IPS-18a (cell line): Measurements from ENCODE around the gene MAPK10.
"Not testable (repeated sequence)": the region's sequence is repeated elsewhere in the genome, so short reads cannot be mapped to it uniquely, and the experiment has no call there.

Experiments
- H3K27ac ChIP-seq: one replicate; pipeline ENCODE4 v1.5.1; 2013; ENCODE audit warnings: low read length
- H3K27me3 ChIP-seq: one replicate; pipeline ENCODE4 v1.6.1; 2013; ENCODE audit warnings: mild to moderate bottlenecking, low read length; ENCODE audit not compliant: control insufficient read depth, insufficient read depth
- H3K36me3 ChIP-seq: one replicate; pipeline ENCODE4 v1.6.1; 2013; ENCODE audit warnings: low read depth, low read length; ENCODE audit not compliant: control insufficient read depth
- H3K4me1 ChIP-seq: one replicate; pipeline ENCODE4 v1.6.1; 2013; ENCODE audit warnings: low read depth, low read length; ENCODE audit not compliant: control insufficient read depth
- H3K4me3 ChIP-seq: one replicate; pipeline ENCODE4 v1.5.1; 2013; ENCODE audit warnings: low read length
- H3K9ac ChIP-seq: one replicate; pipeline ENCODE4 v1.6.1; 2013; ENCODE audit warnings: mild to moderate bottlenecking, low read length, moderate library complexity
- H3K9me3 ChIP-seq: one replicate; pipeline ENCODE4 v1.6.1; 2013; ENCODE audit warnings: low read depth, low read length; ENCODE audit not compliant: control insufficient read depth

MAPK10 gene

GRCh38 chr4:86101410-86101809, 258.4 kb downstream of the MAPK10 start:
- Histone ChIP-seq H3K4me1 (no peaks in the 10 kb centered on the region), H3K27ac (no peak overlapping the region), H3K4me3 (no peak overlapping the region), H3K36me3 (no peaks in the 10 kb centered on the region), H3K9me3 (no peaks in the 10 kb centered on the region), H3K27me3 (no peaks in the 10 kb centered on the region), H3K9ac (no peak overlapping the region)

- Histone ChIP-seq H3K9me3 (no peaks in the 10 kb centered on the region), H3K27ac (no peak overlapping the region), H3K4me1 (no peaks in the 10 kb centered on the region), H3K4me3 (no peak overlapping the region), H3K27me3 (no peaks in the 10 kb centered on the region), H3K9ac (no peak overlapping the region), H3K36me3 (no peaks in the 10 kb centered on the region)
Observed at GRCh38 chr4:86100539-86101215, 259.2 kb downstream of the MAPK10 start.

GRCh38 chr4:86099348-86099747, 260.5 kb downstream of the MAPK10 start:
- H3K9ac ChIP-seq = no peak overlapping the region
- no peak overlapping the region for H3K4me3 ChIP-seq
- no peaks in the 10 kb centered on the region for H3K9me3 ChIP-seq
- no peak overlapping the region for H3K27ac ChIP-seq
- no peaks in the 10 kb centered on the region for H3K36me3 ChIP-seq
- H3K27me3 ChIP-seq = no peaks in the 10 kb centered on the region
- H3K4me1 ChIP-seq = no peaks in the 10 kb centered on the region

GRCh38 chr4:86098691-86099090, 261.2 kb downstream of the MAPK10 start:
- no peaks in the 10 kb centered on the region for H3K36me3 ChIP-seq
- H3K4me1 ChIP-seq = no peaks in the 10 kb centered on the region
- no peaks in the 10 kb centered on the region for H3K27me3 ChIP-seq
- H3K4me3 ChIP-seq = no peak overlapping the region
- H3K9me3 ChIP-seq = no peaks in the 10 kb centered on the region
- H3K9ac ChIP-seq = no peak overlapping the region
- H3K27ac ChIP-seq = no peak overlapping the region

GRCh38 chr4:86096373-86096772, 263.5 kb downstream of the MAPK10 start:
- Histone ChIP-seq H3K9ac (no peak overlapping the region), H3K36me3 (no peaks in the 10 kb centered on the region), H3K27me3 (no peaks in the 10 kb centered on the region)

GRCh38 chr4:86092684-86093083, 267.2 kb downstream of the MAPK10 start:
- Histone ChIP-seq H3K4me3 (no peak overlapping the region), H3K27me3 (no peaks in the 10 kb centered on the region), H3K36me3 (no peaks in the 10 kb centered on the region), H3K4me1 (peaks cover 18% of the 10 kb centered on the region), H3K9me3 (no peaks in the 10 kb centered on the region), H3K9ac (no peak overlapping the region), H3K27ac (no peak overlapping the region)

More at GRCh38 chr4:86096373-86096772, 263.5 kb downstream of the MAPK10 start:
- Histone ChIP-seq H3K4me1 (no peaks in the 10 kb centered on the region), H3K9me3 (no peaks in the 10 kb centered on the region), H3K4me3 (no peak overlapping the region), H3K27ac (no peak overlapping the region)

- H3K27ac ChIP-seq = no peak overlapping the region
- no peaks in the 10 kb centered on the region for H3K9me3 ChIP-seq
Observed at GRCh38 chr4:86091201-86091600, 268.7 kb downstream of the MAPK10 start.

GRCh38 chr4:86089781-86090323, 270.0 kb downstream of the MAPK10 start:
- H3K9ac ChIP-seq = no peak overlapping the region
- no peak overlapping the region for H3K27ac ChIP-seq
- no peaks in the 10 kb centered on the region for H3K9me3 ChIP-seq
- H3K4me3 ChIP-seq = no peak overlapping the region
- H3K27me3 ChIP-seq = no peaks in the 10 kb centered on the region
- H3K4me1 ChIP-seq = peaks cover 18% of the 10 kb centered on the region
- no peaks in the 10 kb centered on the region for H3K36me3 ChIP-seq

More at GRCh38 chr4:86091201-86091600, 268.7 kb downstream of the MAPK10 start:
- H3K36me3 ChIP-seq = no peaks in the 10 kb centered on the region
- no peaks in the 10 kb centered on the region for H3K27me3 ChIP-seq
- peaks cover 18% of the 10 kb centered on the region for H3K4me1 ChIP-seq
- no peak overlapping the region for H3K4me3 ChIP-seq
- no peak overlapping the region for H3K9ac ChIP-seq

GRCh38 chr4:86089053-86089452, 270.8 kb downstream of the MAPK10 start:
- peaks cover 18% of the 10 kb centered on the region for H3K4me1 ChIP-seq
- no peaks in the 10 kb centered on the region for H3K27me3 ChIP-seq
- H3K36me3 ChIP-seq = no peaks in the 10 kb centered on the region
- H3K9me3 ChIP-seq = no peaks in the 10 kb centered on the region
- H3K27ac ChIP-seq = no peak overlapping the region
- H3K9ac ChIP-seq = no peak overlapping the region
- no peak overlapping the region for H3K4me3 ChIP-seq

- not testable (repeated sequence) for H3K4me3 ChIP-seq, H3K27me3 ChIP-seq, H3K27ac ChIP-seq, H3K36me3 ChIP-seq, H3K9me3 ChIP-seq, H3K9ac ChIP-seq
- H3K4me1 ChIP-seq = peaks cover 12% of the 10 kb centered on the region
Observed at GRCh38 chr4:86075796-86076195, 284.1 kb downstream of the MAPK10 start.

GRCh38 chr4:86060341-86060740, 299.5 kb downstream of the MAPK10 start:
- Histone ChIP-seq H3K4me3 (no peak overlapping the region), H3K4me1 (no peaks in the 10 kb centered on the region), H3K27me3 (no peaks in the 10 kb centered on the region), H3K9ac (no peak overlapping the region), H3K27ac (no peak overlapping the region), H3K9me3 (no peaks in the 10 kb centered on the region), H3K36me3 (no peaks in the 10 kb centered on the region)

- no peaks in the 10 kb centered on the region for H3K4me1 ChIP-seq
- no peaks in the 10 kb centered on the region for H3K9me3 ChIP-seq
- H3K27ac ChIP-seq = no peak overlapping the region
- no peak overlapping the region for H3K9ac ChIP-seq
- H3K4me3 ChIP-seq = no peak overlapping the region
- H3K36me3 ChIP-seq = no peaks in the 10 kb centered on the region
- no peaks in the 10 kb centered on the region for H3K27me3 ChIP-seq
Observed at GRCh38 chr4:86058621-86059020, 301.2 kb downstream of the MAPK10 start.
